WTC11 (cell line): ENCODE results near the gene CSTPP1. TPM values are rescaled to one million over a fixed set of nuclear protein-coding genes. Genes with fewer than 3 reads are reported as not detected.
"Not testable (repeated sequence)": the region's sequence is repeated elsewhere in the genome, so short reads cannot be mapped to it uniquely, and the experiment has no call there.

Source experiments
- ATAC-seq: fragments of 200-7000 bp; cut with Tn5 transposase; 2 replicates; pipeline ENCODE4 v1.10.0; 2021; ENCODE audit warnings: mild to moderate bottlenecking, moderate library complexity
- CTCF ChIA-PET: fragments of 300-600 bp; sonication (Branson Sonifier 250); formaldehyde crosslinking; loops from one replicate; lab custom pipeline; 2021; ENCODE audit warnings: antibody characterized with exemption; lab: Charles Lee
- POLR2A ChIA-PET: fragments of 350-600 bp; sonication (Branson Sonifier 250); formaldehyde crosslinking; loops from one replicate; lab custom pipeline; 2021; ENCODE audit warnings: antibody characterized with exemption; lab: Charles Lee
- DNase-seq: peaks from one replicate; pipeline ENCODE4 v3.0.0; 2021; ENCODE audit warnings: low spot score
- H3K27ac Mint-ChIP-seq: 2 replicates; pipeline ENCODE4 v1.8.0; 2021; ENCODE audit warnings: mixed read lengths
- H3K27me3 Mint-ChIP-seq: 2 replicates; pipeline ENCODE4 v1.8.0; 2021; ENCODE audit warnings: low read depth, mild to moderate bottlenecking, moderate library complexity, mixed read lengths
- H3K36me3 Mint-ChIP-seq: 2 replicates; pipeline ENCODE4 v1.8.0; 2021; ENCODE audit warnings: mixed read lengths
- H3K4me1 Mint-ChIP-seq: 2 replicates; pipeline ENCODE4 v1.8.0; 2022; ENCODE audit warnings: mixed read lengths
- H3K4me3 Mint-ChIP-seq: 2 replicates; pipeline ENCODE4 v1.8.0; 2021; ENCODE audit warnings: mild to moderate bottlenecking, moderate library complexity, mixed read lengths
- H3K9me3 Mint-ChIP-seq: 2 replicates; pipeline ENCODE4 v1.8.0; 2021; ENCODE audit warnings: mixed read lengths
- E2F5 ChIP-seq: sonication (generic); formaldehyde crosslinking; IDR thresholded peaks from 2 replicates; pipeline ENCODE4 v1.8.1; 2022; ENCODE audit warnings: mild to moderate bottlenecking, moderate library complexity, missing genetic modification reagents
- EMX1 ChIP-seq: fragments of 250-450 bp; sonication (Bioruptor Pico); IDR thresholded peaks from 2 replicates; pipeline ENCODE4 v1.8.0; 2021; ENCODE audit warnings: mild to moderate bottlenecking
- FOXP1 ChIP-seq: sonication (generic); formaldehyde crosslinking; IDR thresholded peaks from 2 replicates; pipeline ENCODE4 v1.8.0; 2022; ENCODE audit warnings: missing genetic modification reagents, mild to moderate bottlenecking, moderate library complexity, borderline replicate concordance
- FOXP4 ChIP-seq: sonication (generic); formaldehyde crosslinking; IDR thresholded peaks from 2 replicates; pipeline ENCODE4 v1.8.0; 2022; ENCODE audit warnings: mild to moderate bottlenecking, missing genetic modification reagents
- GABPB1 ChIP-seq: sonication (generic); formaldehyde crosslinking; IDR thresholded peaks from 2 replicates; pipeline ENCODE4 v1.8.1; 2023; ENCODE audit warnings: mild to moderate bottlenecking, missing genetic modification reagents
- GRHL2 ChIP-seq: fragments of 250-450 bp; sonication (Bioruptor Pico); IDR thresholded peaks from 2 replicates; pipeline ENCODE4 v1.8.0; 2022; ENCODE audit warnings: mild to moderate bottlenecking, moderate library complexity; ENCODE audit not compliant: insufficient replicate concordance, severe bottlenecking
- IRF2 ChIP-seq: sonication (generic); formaldehyde crosslinking; IDR thresholded peaks from 2 replicates; pipeline ENCODE4 v1.8.0; 2022; ENCODE audit warnings: low read depth, missing genetic modification reagents, borderline replicate concordance
- OVOL2 ChIP-seq: fragments of 250-450 bp; sonication (Bioruptor Pico); IDR thresholded peaks from 2 replicates; pipeline ENCODE4 v1.9.0; 2021; ENCODE audit warnings: mild to moderate bottlenecking, borderline replicate concordance
- PREB ChIP-seq: sonication (generic); formaldehyde crosslinking; IDR thresholded peaks from 2 replicates; pipeline ENCODE4 v1.8.1; 2022; ENCODE audit warnings: mild to moderate bottlenecking, missing genetic modification reagents, moderate library complexity, borderline replicate concordance
- PRRX2 ChIP-seq: fragments of 250-450 bp; sonication (Bioruptor Pico); IDR thresholded peaks from 2 replicates; pipeline ENCODE4 v1.8.0; 2021; ENCODE audit warnings: mild to moderate bottlenecking
- SP1 ChIP-seq: sonication (generic); formaldehyde crosslinking; conservative IDR thresholded peaks from 2 replicates; pipeline ENCODE4 v1.8.1; 2022; ENCODE audit warnings: missing genetic modification reagents
- ZNF138 ChIP-seq: sonication (generic); formaldehyde crosslinking; conservative IDR thresholded peaks from 2 replicates; pipeline ENCODE4 v1.8.1; 2022; ENCODE audit warnings: mild to moderate bottlenecking, moderate library complexity, missing genetic modification reagents
- ZNF219 ChIP-seq: sonication (generic); formaldehyde crosslinking; IDR thresholded peaks from 2 replicates; pipeline ENCODE4 v1.8.0; 2023; ENCODE audit warnings: missing genetic modification reagents, mild to moderate bottlenecking, borderline replicate concordance
- ZNF423 ChIP-seq: fragments of 250-450 bp; sonication (Bioruptor Pico); IDR thresholded peaks from 2 replicates; pipeline ENCODE4 v2.1.2; 2022; ENCODE audit warnings: mild to moderate bottlenecking, moderate library complexity
- total RNA-seq: library from RNA; stranded (reverse); gene quantifications from 3 replicates; pipeline ENCODE4 v1.2.3, GENCODE V29; 2021
- TF ChIP-seq, protein P1 (sequence below): fragments of 250-450 bp; sonication (Bioruptor Pico); IDR thresholded peaks from 2 replicates; pipeline ENCODE4 v1.9.0; 2021; ENCODE audit warnings: mild to moderate bottlenecking
- TF ChIP-seq, protein P2 (sequence below): fragments of 200-600 bp; IDR thresholded peaks from 2 replicates; pipeline ENCODE4 v1.8.0; 2022; ENCODE audit warnings: antibody characterized with exemption

The CSTPP1 gene
- total RNA-seq, 1 experiment from 2014 or later, result 23.6 TPM

DNA sequence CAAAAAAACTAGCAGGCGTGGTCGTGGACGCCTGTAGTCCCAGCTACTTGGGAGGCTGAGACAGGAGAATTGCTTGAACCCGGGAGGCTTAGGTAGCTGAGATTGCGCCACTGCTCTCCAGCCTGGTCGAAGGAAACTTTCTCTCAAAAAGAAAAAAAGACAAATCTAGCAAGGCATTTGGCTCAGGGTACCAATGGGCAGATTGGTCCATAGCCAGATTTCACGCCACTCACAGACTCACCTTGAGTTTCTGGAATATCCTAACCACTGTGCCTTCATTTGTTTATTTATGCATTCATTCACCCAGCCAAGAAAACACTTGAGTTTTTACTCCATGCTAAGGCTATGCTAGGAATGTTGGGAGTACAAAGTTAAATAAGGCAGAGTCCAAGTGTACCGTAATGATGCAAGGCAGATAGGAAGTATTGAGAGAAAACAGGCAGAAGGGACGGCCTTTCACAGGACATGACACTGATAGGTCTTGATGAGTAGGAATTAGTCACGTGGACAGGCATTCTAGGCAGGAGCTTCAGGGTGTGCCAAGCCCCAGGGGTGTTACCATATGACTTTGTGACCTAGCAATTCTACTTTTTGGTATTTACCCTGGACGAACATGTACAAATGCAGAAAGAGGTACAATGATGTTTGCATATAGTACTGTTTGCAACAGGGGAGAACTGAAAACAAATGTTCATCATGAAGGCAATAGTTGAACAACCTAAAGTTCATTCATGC lies 252.7 kb downstream of the CSTPP1 start:
- Mint-ChIP-seq H3K27me3 (peaks cover 9% of the 10 kb centered on the region), H3K36me3 (peaks cover 2% of the 10 kb centered on the region; the same call in 1 of the 2 replicates), H3K4me1 (peaks cover 26% of the 10 kb centered on the region), H3K27ac (no peak overlapping the region), H3K4me3 (no peak overlapping the region), H3K9me3 (no peaks in the 10 kb centered on the region)
- ChIA-PET POLR2A (interaction anchor here (0.7 to 5.1 kb wide), 3 partner anchors 11 to 26 kb away, joined by 6 to 114 read pairs (median 13); partner anchors contain the start of gene DDB2), CTCF (interaction anchor here (0.6 to 1.2 kb wide), 2 partner anchors 11 to 166 kb away, joined by 3 to 5 read pairs; no protein-coding TSS in a partner anchor)
- no peak for TF ChIP-seq GRHL2 (CRISPR knock-in tag)
- no peak for TF ChIP-seq PREB
- no peak for TF ChIP-seq ZNF219
- peak; percentile 96 for TF ChIP-seq GABPB1 (CRISPR knock-in tag)
- TF ChIP-seq EMX1 (CRISPR knock-in tag), result no peak
- TF ChIP-seq, protein P1, sequence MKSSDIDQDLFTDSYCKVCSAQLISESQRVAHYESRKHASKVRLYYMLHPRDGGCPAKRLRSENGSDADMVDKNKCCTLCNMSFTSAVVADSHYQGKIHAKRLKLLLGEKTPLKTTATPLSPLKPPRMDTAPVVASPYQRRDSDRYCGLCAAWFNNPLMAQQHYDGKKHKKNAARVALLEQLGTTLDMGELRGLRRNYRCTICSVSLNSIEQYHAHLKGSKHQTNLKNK (CRISPR knock-in tag), result no peak
- no peak for DNase-seq
- ATAC-seq, result no peak

- POLR2A ChIA-PET, DNase-seq, ATAC-seq, H3K36me3 Mint-ChIP-seq, H3K9me3 Mint-ChIP-seq, H3K4me3 Mint-ChIP-seq, H3K27me3 Mint-ChIP-seq: not testable (repeated sequence)
- Mint-ChIP-seq H3K4me1 (peaks cover 21% of the 10 kb centered on the region), H3K27ac (peak overlapping the region; percentile 85; the same call in 1 of the 2 replicates)
- CTCF ChIA-PET, result interaction anchor here (1.1 kb wide), 1 partner anchor 43 kb away, joined by 3 read pairs; no protein-coding TSS in a partner anchor
Measured at GRCh38 chr11:47191137-47191536, 254.6 kb downstream of the CSTPP1 start.

- no peak for DNase-seq
- peaks cover 9% of the 10 kb centered on the region for H3K27me3 Mint-ChIP-seq
- ChIA-PET CTCF (interaction anchor here (0.5 to 1.1 kb wide), 2 partner anchors 21 to 42 kb away, joined by 3 read pairs; no protein-coding TSS in a partner anchor), POLR2A (interaction anchor here (0.6 kb wide), 1 partner anchor 13 kb away, joined by 6 read pairs; no protein-coding TSS in a partner anchor)
- no peak for ATAC-seq
- H3K27ac Mint-ChIP-seq, result no peak overlapping the region
- H3K9me3 Mint-ChIP-seq, result no peaks in the 10 kb centered on the region
- H3K4me1 Mint-ChIP-seq, result peaks cover 21% of the 10 kb centered on the region
- TF ChIP-seq PRRX2, result no peak
- TF ChIP-seq OVOL2, result no peak
- no peak for TF ChIP-seq IRF2
- TF ChIP-seq, protein P2, sequence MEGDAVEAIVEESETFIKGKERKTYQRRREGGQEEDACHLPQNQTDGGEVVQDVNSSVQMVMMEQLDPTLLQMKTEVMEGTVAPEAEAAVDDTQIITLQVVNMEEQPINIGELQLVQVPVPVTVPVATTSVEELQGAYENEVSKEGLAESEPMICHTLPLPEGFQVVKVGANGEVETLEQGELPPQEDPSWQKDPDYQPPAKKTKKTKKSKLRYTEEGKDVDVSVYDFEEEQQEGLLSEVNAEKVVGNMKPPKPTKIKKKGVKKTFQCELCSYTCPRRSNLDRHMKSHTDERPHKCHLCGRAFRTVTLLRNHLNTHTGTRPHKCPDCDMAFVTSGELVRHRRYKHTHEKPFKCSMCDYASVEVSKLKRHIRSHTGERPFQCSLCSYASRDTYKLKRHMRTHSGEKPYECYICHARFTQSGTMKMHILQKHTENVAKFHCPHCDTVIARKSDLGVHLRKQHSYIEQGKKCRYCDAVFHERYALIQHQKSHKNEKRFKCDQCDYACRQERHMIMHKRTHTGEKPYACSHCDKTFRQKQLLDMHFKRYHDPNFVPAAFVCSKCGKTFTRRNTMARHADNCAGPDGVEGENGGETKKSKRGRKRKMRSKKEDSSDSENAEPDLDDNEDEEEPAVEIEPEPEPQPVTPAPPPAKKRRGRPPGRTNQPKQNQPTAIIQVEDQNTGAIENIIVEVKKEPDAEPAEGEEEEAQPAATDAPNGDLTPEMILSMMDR, result no peak
- TF ChIP-seq SP1 (CRISPR knock-in tag), result no peak
- no peaks in the 10 kb centered on the region for H3K36me3 Mint-ChIP-seq
- H3K4me3 Mint-ChIP-seq, result no peak overlapping the region
Measured at GRCh38 chr11:47192111-47192510, 255.6 kb downstream of the CSTPP1 start.

DNA sequence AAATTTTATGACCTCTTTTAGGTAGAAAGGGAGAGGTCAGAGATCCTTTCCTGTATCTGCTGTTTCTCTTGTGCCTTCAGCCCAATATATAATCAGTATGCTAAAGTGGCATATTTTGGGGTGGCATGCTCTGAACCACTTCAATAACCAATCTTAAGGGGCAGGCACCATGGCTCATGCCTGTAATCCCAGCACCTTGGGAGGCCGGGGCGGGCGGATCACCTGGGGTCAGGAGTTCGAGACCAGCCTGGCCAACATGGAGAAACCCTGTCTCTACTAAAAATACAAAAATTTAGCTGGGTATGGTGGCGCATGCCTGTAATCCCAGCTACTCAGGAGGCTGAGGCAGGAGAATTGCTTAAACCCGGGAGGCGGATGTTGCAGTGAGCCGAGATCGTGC lies 261.6 kb downstream of the CSTPP1 start:
- POLR2A ChIA-PET, H3K9me3 Mint-ChIP-seq, H3K4me3 Mint-ChIP-seq, CTCF ChIA-PET, H3K27ac Mint-ChIP-seq, H3K27me3 Mint-ChIP-seq, DNase-seq, H3K36me3 Mint-ChIP-seq, ATAC-seq: not testable (repeated sequence)
- H3K4me1 Mint-ChIP-seq, result peaks cover 13% of the 10 kb centered on the region; the same call in 1 of the 2 replicates

DNA sequence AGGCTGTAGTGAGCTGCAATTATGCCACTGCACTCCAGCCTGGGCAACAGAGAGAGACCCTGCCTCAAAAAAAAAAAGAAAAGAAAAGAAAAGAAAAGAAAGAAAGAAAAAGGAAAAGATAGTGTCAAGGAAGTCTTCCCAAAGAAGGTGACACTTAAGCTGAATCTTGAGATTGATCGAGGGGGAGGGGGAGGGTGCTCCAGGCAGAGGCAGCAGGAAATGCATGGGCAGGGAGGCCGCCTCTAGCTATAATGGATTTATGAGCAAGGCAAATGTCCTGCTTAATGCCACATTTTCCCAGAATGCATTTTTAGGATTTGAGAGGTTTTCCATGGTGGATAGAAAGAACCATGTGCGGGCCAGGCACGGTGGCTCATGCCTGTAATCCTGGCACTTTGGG lies 264.5 kb downstream of the CSTPP1 start:
- no peaks in the 10 kb centered on the region for H3K27me3 Mint-ChIP-seq
- peaks cover 14% of the 10 kb centered on the region for H3K4me1 Mint-ChIP-seq
- TF ChIP-seq E2F5 (no peak), ZNF138 (CRISPR knock-in tag) (no peak), FOXP1 (no peak), FOXP4 (no peak), ZNF423 (CRISPR knock-in tag) (no peak)
- POLR2A ChIA-PET, result interaction anchor here (0.6 to 1.9 kb wide), 3 partner anchors 11 to 15 kb away, joined by 5 to 13 read pairs (median 8); partner anchors contain the start of genes DDB2 and PACSIN3
- no peaks in the 10 kb centered on the region for H3K36me3 Mint-ChIP-seq
- CTCF ChIA-PET, result interaction anchor here (0.8 to 2.0 kb wide), 6 partner anchors 13 to 154 kb away, joined by 3 to 6 read pairs (median 4); partner anchors contain the start of genes DDB2 and NR1H3
- H3K27ac Mint-ChIP-seq, result no peak overlapping the region
- DNase-seq, result no peak
- no peaks in the 10 kb centered on the region for H3K9me3 Mint-ChIP-seq
- no peak for ATAC-seq
- no peak overlapping the region for H3K4me3 Mint-ChIP-seq
